ENCODE data around the gene SLC25A18. TPM values are rescaled to one million over a fixed set of nuclear protein-coding genes. Genes with fewer than 3 reads are reported as not detected.

The SLC25A18 gene
- 0.06 TPM in 1 of 5 replicates, not detected in the others for total RNA-seq (2022; extraction: Qiagen RNA extraction; ENCODE audit: low read depth)

GRCh38 chr22:17562906-17563870, at the start of gene SLC25A18:
Gene SLC25A18, plus strand, starts transcription at chr22:17563498. Its CDS starts 16,447 bp downstream, at chr22:17579945.

GRCh38 chr22:17628406-17629172, 65.3 kb downstream of the SLC25A18 start, which contains the start of gene ATP6V1E1:
Gene ATP6V1E1, minus strand, starts transcription at chr22:17628749. Its CDS starts 114 bp downstream, at chr22:17628635.

GRCh38 chr22:17638432-17639246, 75.3 kb downstream of the SLC25A18 start, which contains the start of gene BCL2L13:
Gene BCL2L13, plus strand, starts transcription at chr22:17638757. Its CDS starts 16,955 bp downstream, at chr22:17655712.

Other genes starting within 250 kb of the SLC25A18 start
- gene CECR2, start 194.0 kb upstream of the SLC25A18 start, total RNA-seq (2022; extraction: Qiagen RNA extraction; ENCODE audit: low read depth): 0.05 to 0.16 TPM (median 0.08 TPM) in 5 replicates
- gene ATP6V1E1, start 65.3 kb downstream of the SLC25A18 start, total RNA-seq (2022; extraction: Qiagen RNA extraction; ENCODE audit: low read depth): 118 to 147 TPM (median 126 TPM) in 5 replicates
- gene BCL2L13, start 75.3 kb downstream of the SLC25A18 start, total RNA-seq (2022; extraction: Qiagen RNA extraction; ENCODE audit: low read depth): 30.1 to 36.3 TPM (median 32.7 TPM) in 5 replicates
- gene BID, start 211.0 kb downstream of the SLC25A18 start, total RNA-seq (2022; extraction: Qiagen RNA extraction; ENCODE audit: low read depth): 50.2 to 78.7 TPM (median 76.1 TPM) in 5 replicates

Measured in A549 treated with RU486 at 1 μM for 4 hours (cell line).